PC-9 (cell line): ENCODE measurements around the gene RNLS. TPM values are rescaled to one million over a fixed set of nuclear protein-coding genes. Genes with fewer than 3 reads are reported as not detected.

Experiments used
- BruUV-seq: library from RNA; stranded (reverse); fragments of 400-500 nt; replicated peaks from 2 replicates; lab custom pipeline; 2021; lab: Mats Ljungman, UMichigan
- CTCF ChIA-PET: fragments of 300-600 bp; sonication (Branson Sonifier 250); formaldehyde crosslinking; loops from one replicate; lab custom pipeline; 2022; ENCODE audit warnings: antibody characterized with exemption; lab: Charles Lee
- POLR2A ChIA-PET: fragments of 300-600 bp; sonication (Branson Sonifier 250); formaldehyde crosslinking; loops from one replicate; lab custom pipeline; 2022; ENCODE audit warnings: antibody characterized with exemption; ENCODE audit not compliant: unreplicated experiment; lab: Charles Lee
- DNase-seq, 2 experiments: peaks; one replicate each; pipeline versions ENCODE4 v3.0.0 to v3.0.0-alpha.2; 2015 to 2022; ENCODE audit warnings: mixed read lengths in 1 of 2
- H2AFZ ChIP-seq: fragments of 200-600 bp; sonication (generic); 2 replicates; pipeline ENCODE4 v1.8.1; 2017; ENCODE audit warnings: antibody characterized with exemption
- H3F3A ChIP-seq: fragments of 200-600 bp; sonication (generic); 2 replicates; pipeline ENCODE4 v1.8.1; 2017; ENCODE audit warnings: antibody characterized with exemption, mild to moderate bottlenecking, low read depth; ENCODE audit not compliant: insufficient read depth
- H3K27ac ChIP-seq: fragments of 200-600 bp; sonication (generic); 2 replicates; pipeline ENCODE4 v1.6.1; 2016; ENCODE audit warnings: mixed run types
- H3K27me3 ChIP-seq: fragments of 200-600 bp; sonication (generic); 2 replicates; pipeline ENCODE4 v1.6.1; 2016; ENCODE audit warnings: low read depth, mixed run types; ENCODE audit not compliant: insufficient read depth
- H3K36me3 ChIP-seq: fragments of 200-600 bp; sonication (generic); 2 replicates; pipeline ENCODE4 v1.6.1; 2016; ENCODE audit warnings: low read depth, mixed run types
- H3K4me1 ChIP-seq: fragments of 200-600 bp; sonication (generic); replicated peaks from 2 replicates; pipeline ENCODE4 v1.6.1; 2016; ENCODE audit warnings: mixed run types; ENCODE audit not compliant: insufficient read depth
- H3K4me2 ChIP-seq: fragments of 200-600 bp; sonication (generic); 2 replicates; pipeline ENCODE4 v1.6.1; 2017; ENCODE audit warnings: mixed run types
- H3K4me3 ChIP-seq: fragments of 200-600 bp; sonication (generic); 2 replicates; pipeline ENCODE4 v1.6.1; 2016; ENCODE audit warnings: mixed run types
- H3K79me2 ChIP-seq: fragments of 200-600 bp; sonication (generic); 2 replicates; pipeline ENCODE4 v1.6.1; 2017; ENCODE audit warnings: low read depth, mixed run types
- H3K9me2 ChIP-seq: fragments of 200-600 bp; sonication (generic); 2 replicates; pipeline ENCODE4 v1.8.1; 2017; ENCODE audit warnings: mild to moderate bottlenecking; ENCODE audit not compliant: insufficient read depth
- H3K9me3 ChIP-seq: fragments of 200-600 bp; sonication (generic); 2 replicates; pipeline ENCODE4 v1.8.1; 2016; ENCODE audit warnings: low read depth; ENCODE audit not compliant: insufficient read depth
- H4K20me1 ChIP-seq: fragments of 200-600 bp; sonication (generic); 2 replicates; pipeline ENCODE4 v1.8.1; 2017; ENCODE audit not compliant: insufficient read depth
- CTCF ChIP-seq: fragments of 200-600 bp; sonication (generic); conservative IDR thresholded peaks from 2 replicates; pipeline ENCODE4 v1.6.1; 2017; ENCODE audit warnings: mixed run types, antibody characterized with exemption, mild to moderate bottlenecking, moderate library complexity
- EZH2 ChIP-seq: fragments of 200-600 bp; sonication (generic); IDR thresholded peaks from 2 replicates; pipeline ENCODE4 v1.8.0; 2017; ENCODE audit warnings: antibody characterized with exemption, low read depth
- intact Hi-C: fragments of 100-400 bp; cut with micrococcal nuclease; formaldehyde crosslinking; loops from one replicate; pipeline ENCODE4 v1.10.0; 2022; ENCODE audit not compliant: unreplicated experiment
- total RNA-seq: library from RNA; stranded (reverse); gene quantifications from 2 replicates; pipeline ENCODE4 v1.2.3, GENCODE V29; 2021

RNLS gene
- total RNA-seq, 1 experiment from 2014 or later, result not detected

- Histone ChIP-seq H3K4me2 (no peak overlapping the region), H3K27me3 (no peaks in the 10 kb centered on the region), H3K4me3 (no peak overlapping the region), H3K27ac (no peak overlapping the region), H3F3A (no peaks in the 10 kb centered on the region), H3K79me2 (no peaks in the 10 kb centered on the region), H3K9me2 (no peaks in the 10 kb centered on the region), H3K36me3 (no peaks in the 10 kb centered on the region), H4K20me1 (no peaks in the 10 kb centered on the region), H3K4me1 (no peaks in the 10 kb centered on the region), H3K9me3 (no peaks in the 10 kb centered on the region), H2AFZ (no peak overlapping the region)
- ChIA-PET CTCF (no interaction called here), POLR2A (no interaction called here)
- intact Hi-C loops, result no loop called here
- TF ChIP-seq EZH2 (no peak), CTCF (no peak)
- no peak for DNase-seq
- BruUV-seq, result no TSS peak
These were observed 235.4 kb downstream of the RNLS start for GRCh38 chr10:88347597-88348304.

GRCh38 chr10:88347022-88347421, 236.1 kb downstream of the RNLS start:
- H3K4me2 ChIP-seq, result no peak overlapping the region
- intact Hi-C loops, result no loop called here
- POLR2A ChIA-PET, result no interaction called here
- H3K4me3 ChIP-seq, result no peak overlapping the region
- H3K27ac ChIP-seq, result no peak overlapping the region
- no peaks in the 10 kb centered on the region for H3K9me3 ChIP-seq
- H3K9me2 ChIP-seq, result no peaks in the 10 kb centered on the region
- DNase-seq, result no peak
- H3K36me3 ChIP-seq, result no peaks in the 10 kb centered on the region
- no peak for TF ChIP-seq EZH2
- no peak for TF ChIP-seq CTCF
- H2AFZ ChIP-seq, result no peak overlapping the region
- H3K79me2 ChIP-seq, result no peaks in the 10 kb centered on the region
- H3F3A ChIP-seq, result no peaks in the 10 kb centered on the region
- CTCF ChIA-PET, result no interaction called here
- no TSS peak for BruUV-seq
- H3K4me1 ChIP-seq, result no peaks in the 10 kb centered on the region
- H3K27me3 ChIP-seq, result no peaks in the 10 kb centered on the region
- no peaks in the 10 kb centered on the region for H4K20me1 ChIP-seq

- H3K79me2 ChIP-seq, result no peaks in the 10 kb centered on the region
- BruUV-seq, result no TSS peak
- TF ChIP-seq CTCF, result no peak
- TF ChIP-seq EZH2, result no peak
- intact Hi-C loops, result no loop called here
- no peaks in the 10 kb centered on the region for H3K9me2 ChIP-seq
- no peak overlapping the region for H3K27ac ChIP-seq
- H3K4me3 ChIP-seq, result no peak overlapping the region
- ChIA-PET CTCF (interaction anchor here (0.6 kb wide), 1 partner anchor 587 kb away, joined by 4 read pairs; no protein-coding TSS in a partner anchor), POLR2A (no interaction called here)
- no peak for DNase-seq
- H4K20me1 ChIP-seq, result no peaks in the 10 kb centered on the region
- no peaks in the 10 kb centered on the region for H3K27me3 ChIP-seq
- H3K36me3 ChIP-seq, result no peaks in the 10 kb centered on the region
- no peaks in the 10 kb centered on the region for H3K9me3 ChIP-seq
- no peaks in the 10 kb centered on the region for H3K4me1 ChIP-seq
- no peaks in the 10 kb centered on the region for H3F3A ChIP-seq
- H3K4me2 ChIP-seq, result no peak overlapping the region
- H2AFZ ChIP-seq, result no peak overlapping the region
These were observed 236.8 kb downstream of the RNLS start for GRCh38 chr10:88346144-88346977.
